ENCODE measurements around the gene FPR1.

GRCh38 chr19:51727349-51727880 is 24.3 kb downstream of the FPR1 start:
- TF ChIP-seq POLR2A (IDR thresholded peaks at IDR 0.05), result no peak
- TF ChIP-seq CTCF (IDR thresholded peaks at IDR 0.05), result no peak

Measured in vagina (tissue), 2 donors.